GM19023 (cell line): ENCODE results near the gene MEX3D.
"Not testable (repeated sequence)": the region's sequence is repeated elsewhere in the genome, so short reads cannot be mapped to it uniquely, and the experiment has no call there.

Source experiments
- ATAC-seq: cut with Tn5 transposase; IDR thresholded peaks from one replicate; pipeline ENCODE4 v1.9.1; 2021; ENCODE audit warnings: mild to moderate bottlenecking, moderate library complexity; ENCODE audit not compliant: unreplicated experiment

MEX3D gene

GRCh38 chr19:1522061-1522460 is 46.1 kb downstream of the MEX3D start:
- no peak for ATAC-seq

- ATAC-seq = no peak
These were observed 46.5 kb downstream of the MEX3D start for GRCh38 chr19:1521636-1522035.

GRCh38 chr19:1520203-1520780 is 47.8 kb downstream of the MEX3D start:
- no peak for ATAC-seq

- not testable (repeated sequence) for ATAC-seq
These were observed 48.3 kb downstream of the MEX3D start for GRCh38 chr19:1519802-1520201.

GRCh38 chr19:1518471-1518870 is 49.7 kb downstream of the MEX3D start:
- no peak for ATAC-seq

GRCh38 chr19:1516395-1516753 is 51.8 kb downstream of the MEX3D start:
- ATAC-seq = no peak

GRCh38 chr19:1514986-1515721 is 53.0 kb downstream of the MEX3D start:
- ATAC-seq = no peak

- no peak for ATAC-seq
These were observed 53.8 kb downstream of the MEX3D start for GRCh38 chr19:1514295-1514661.

- no peak for ATAC-seq
These were observed 54.4 kb downstream of the MEX3D start for GRCh38 chr19:1513499-1514294.

GRCh38 chr19:1512671-1513498 is 55.2 kb downstream of the MEX3D start, which contains the start of gene ADAMTSL5:
Gene ADAMTSL5, minus strand, starts transcription at chr19:1513019. Its CDS starts 2,076 bp downstream, at chr19:1510943.
- no peak for ATAC-seq

GRCh38 chr19:1511318-1512317 is 56.5 kb downstream of the MEX3D start:
- no peak for ATAC-seq

- no peak for ATAC-seq
These were observed 57.3 kb downstream of the MEX3D start for GRCh38 chr19:1510807-1511206.

- ATAC-seq = no peak
These were observed 57.7 kb downstream of the MEX3D start for GRCh38 chr19:1510442-1510806.

GRCh38 chr19:1509602-1510441 is 58.3 kb downstream of the MEX3D start:
- no peak for ATAC-seq

- ATAC-seq = no peak
These were observed 59.6 kb downstream of the MEX3D start for GRCh38 chr19:1508507-1508856.

- ATAC-seq = no peak
These were observed 60.2 kb downstream of the MEX3D start for GRCh38 chr19:1507763-1508506.

- no peak for ATAC-seq
These were observed 60.9 kb downstream of the MEX3D start for GRCh38 chr19:1507192-1507660.
